Activated T-cell treated with anti-CD3 and anti-CD28 coated beads for 4 hours (primary cell): ENCODE measurements around the gene TRAF1.
A peak's percentile ranks its signal among the peaks of the same experiment; 100 is the strongest.

ENCODE experiments used
- DNase-seq: peaks from one replicate; pipeline ENCODE4 v3.0.0-alpha.2; 2020

The TRAF1 gene

GRCh38 chr9:120885958-120886357, 40.6 kb downstream of the TRAF1 start:
- DNase-seq = no peak

GRCh38 chr9:120885457-120885856, 41.1 kb downstream of the TRAF1 start:
- no peak for DNase-seq

- DNase-seq = no peak
These were observed 43.0 kb downstream of the TRAF1 start for GRCh38 chr9:120883608-120883996.

GRCh38 chr9:120882935-120883607, 43.5 kb downstream of the TRAF1 start:
- no peak for DNase-seq

DNA sequence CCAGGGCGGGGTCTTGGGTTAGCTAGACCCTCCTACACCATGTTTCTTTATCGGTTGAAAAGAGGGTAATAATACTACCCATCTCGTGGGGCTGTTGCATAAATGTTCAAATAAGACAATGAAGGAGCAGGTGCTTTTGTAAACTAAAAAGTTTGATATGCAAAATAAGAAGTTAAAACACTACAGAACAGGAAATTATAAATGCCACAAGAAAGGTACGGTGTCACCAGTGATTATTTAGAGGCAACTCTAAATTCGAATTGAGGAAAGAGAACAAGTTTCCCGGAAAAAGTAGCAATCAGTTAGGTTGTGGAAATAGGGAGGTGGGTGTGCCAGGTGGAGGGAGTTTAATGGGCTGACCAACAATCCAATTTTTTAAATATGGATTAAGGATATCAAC, 47.1 kb downstream of the TRAF1 start:
- no peak for DNase-seq

DNA sequence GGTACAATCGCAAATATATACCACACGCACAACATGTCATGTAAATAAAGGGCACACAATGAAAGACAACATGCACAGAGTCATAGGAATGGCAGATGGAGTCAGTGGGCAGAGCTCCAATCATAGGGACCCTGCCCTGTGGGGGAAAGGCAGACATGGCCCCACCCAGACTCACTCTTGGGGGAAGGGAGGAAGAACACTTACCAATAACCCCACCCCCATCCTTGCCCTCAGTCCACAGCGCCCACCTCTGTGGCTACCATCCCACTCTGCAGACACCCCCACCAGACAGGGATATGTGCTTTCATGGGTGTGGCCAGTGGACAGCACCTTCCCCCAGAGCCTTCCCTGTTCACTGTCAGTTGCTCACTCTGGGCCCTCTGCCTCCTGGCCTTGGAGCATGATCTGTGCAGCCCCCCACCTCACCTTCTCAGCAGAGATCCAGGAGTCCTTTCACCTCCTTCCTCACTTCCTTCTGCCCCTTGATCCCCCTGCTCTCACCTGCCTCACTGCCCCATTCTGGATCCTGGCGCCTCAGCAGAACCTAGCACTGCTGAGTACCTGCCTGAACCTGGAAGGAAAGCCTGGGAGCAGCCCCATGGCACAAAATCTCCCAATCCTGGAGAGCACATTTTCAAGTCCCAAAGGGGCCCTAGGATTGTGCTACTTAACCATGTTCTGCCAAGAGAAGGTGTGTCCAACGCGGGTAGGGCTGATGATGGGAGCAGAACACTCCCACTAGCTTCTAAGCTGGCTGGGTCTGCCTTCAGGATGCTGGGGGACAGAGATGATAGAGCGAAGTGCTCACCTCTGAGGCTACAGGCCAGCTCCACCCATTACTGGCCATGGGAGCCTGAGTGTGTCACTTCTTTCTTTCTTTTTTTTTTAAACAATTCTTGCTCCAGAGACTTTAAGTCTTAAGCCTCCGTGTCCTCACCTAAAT, 48.1 kb downstream of the TRAF1 start:
- DNase-seq = no peak

- DNase-seq = no peak
These were observed 49.1 kb downstream of the TRAF1 start for GRCh38 chr9:120877276-120878034.

- no peak for DNase-seq
These were observed 49.8 kb downstream of the TRAF1 start, which contains the start of gene PHF19 for GRCh38 chr9:120876842-120877240. TSS of gene PHF19 (minus strand) at chr9:120877188. CDS start at chr9:120874741, 2,447 bp downstream.

DNA sequence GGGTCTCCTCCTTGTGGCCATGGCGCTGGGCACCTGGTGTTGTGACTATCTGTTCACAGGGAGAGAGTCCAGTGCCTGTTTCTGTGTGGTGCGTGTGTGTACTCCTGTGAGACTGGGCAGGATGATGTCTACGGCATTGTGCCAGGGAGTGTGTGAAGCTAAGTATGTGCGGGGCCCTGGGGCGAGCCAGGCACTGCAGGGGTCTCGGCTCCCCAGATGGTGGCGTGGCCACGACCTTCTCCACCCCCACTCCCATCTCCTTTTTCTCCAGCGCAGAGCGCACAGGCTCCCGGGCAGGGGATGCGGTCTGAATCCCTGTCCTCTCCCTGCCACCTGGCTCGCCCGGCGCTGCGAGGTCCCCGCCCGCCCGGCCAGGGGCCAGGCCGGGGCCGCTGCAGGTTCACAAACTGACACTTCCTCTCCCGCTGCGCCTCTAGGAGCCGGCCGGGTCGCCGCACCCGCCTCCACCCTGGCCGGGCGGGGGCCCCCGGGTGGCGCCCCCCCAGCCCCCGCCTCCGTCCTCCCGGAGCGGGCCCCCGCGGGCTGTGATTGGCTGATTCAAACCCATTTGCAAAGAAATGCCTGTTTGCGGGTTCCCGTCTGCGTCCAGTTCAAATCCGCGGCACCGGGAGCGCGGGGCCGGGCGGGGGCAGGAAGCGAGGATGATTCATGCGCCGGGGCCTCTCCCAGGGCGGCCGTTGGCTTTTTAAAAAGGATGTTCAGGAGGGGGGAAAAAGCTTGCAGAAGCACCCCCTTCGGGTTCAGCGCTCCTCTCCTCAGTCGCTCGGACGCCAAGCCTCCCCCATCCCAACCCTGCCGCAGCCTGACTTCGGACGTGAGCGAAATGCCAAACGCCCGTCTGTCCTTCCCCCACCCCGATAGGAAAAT, 50.4 kb downstream of the TRAF1 start:
- DNase-seq = peak; percentile 65

GRCh38 chr9:120875643-120875953, 51.0 kb downstream of the TRAF1 start:
- no peak for DNase-seq

DNA sequence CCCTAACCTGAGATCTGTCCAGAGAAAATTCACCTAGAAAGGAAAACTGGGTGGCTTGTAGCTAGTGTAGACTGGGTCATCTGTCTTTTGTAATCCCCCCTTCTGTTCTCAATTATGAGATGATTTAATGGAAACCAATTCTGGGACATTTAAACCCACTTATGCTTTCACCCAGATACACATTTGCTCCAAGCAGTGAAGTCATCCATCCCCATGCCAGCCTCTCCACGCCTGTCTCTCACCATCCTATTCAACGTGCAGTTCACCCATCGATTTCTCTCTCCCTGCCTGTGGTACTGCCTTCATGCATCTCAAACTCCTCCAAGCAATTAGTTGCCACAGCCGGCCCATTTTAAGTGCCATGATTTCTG, 51.4 kb downstream of the TRAF1 start:
- DNase-seq = no peak

DNA sequence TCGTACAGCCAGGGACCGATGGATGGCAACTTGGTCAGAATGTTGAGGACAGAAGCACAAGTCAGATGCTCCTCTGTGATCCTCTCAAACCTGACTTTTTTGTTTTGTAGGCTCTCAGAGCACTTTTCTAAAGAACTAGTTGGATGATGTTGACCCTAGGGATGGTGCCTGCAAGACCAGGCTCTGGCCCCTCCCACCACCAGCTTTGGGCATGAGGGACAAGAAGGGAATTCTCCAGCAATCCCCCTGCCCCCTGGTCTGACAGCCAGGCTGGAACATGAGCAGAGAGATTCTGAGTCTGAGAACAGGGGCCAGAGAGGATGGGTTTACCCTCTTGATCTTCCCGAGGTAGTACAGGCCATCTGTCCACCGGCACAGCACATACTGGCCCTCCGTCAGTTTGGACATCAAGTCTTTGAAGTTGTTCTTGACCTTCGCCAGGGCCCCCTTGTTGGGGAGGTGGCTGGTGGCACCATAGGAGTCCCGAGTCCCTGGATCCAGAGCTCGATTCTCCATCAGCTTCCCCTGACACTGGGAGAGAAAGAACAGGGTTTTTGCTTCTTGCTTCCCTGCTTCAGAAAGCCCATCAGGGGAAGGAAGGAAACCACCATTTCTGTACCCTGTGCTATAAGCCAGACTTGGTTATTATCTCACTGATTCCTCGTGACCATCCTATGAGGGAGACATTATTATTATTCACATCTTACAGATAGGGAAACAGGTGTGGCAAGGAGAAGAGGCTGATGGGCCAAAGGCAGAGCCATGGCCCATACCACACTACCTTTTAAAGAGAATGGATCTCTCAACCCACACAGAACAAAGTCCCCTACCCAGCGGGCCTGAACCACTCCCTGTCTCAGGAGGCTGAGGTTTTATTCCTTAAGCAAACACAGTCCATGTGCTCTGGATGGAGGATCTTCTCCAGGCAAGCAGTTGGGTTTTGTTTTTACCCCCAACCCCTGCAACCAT, 52.1 kb downstream of the TRAF1 start:
- no peak for DNase-seq

GRCh38 chr9:120873512-120873911, 53.1 kb downstream of the TRAF1 start:
- DNase-seq = no peak

DNA sequence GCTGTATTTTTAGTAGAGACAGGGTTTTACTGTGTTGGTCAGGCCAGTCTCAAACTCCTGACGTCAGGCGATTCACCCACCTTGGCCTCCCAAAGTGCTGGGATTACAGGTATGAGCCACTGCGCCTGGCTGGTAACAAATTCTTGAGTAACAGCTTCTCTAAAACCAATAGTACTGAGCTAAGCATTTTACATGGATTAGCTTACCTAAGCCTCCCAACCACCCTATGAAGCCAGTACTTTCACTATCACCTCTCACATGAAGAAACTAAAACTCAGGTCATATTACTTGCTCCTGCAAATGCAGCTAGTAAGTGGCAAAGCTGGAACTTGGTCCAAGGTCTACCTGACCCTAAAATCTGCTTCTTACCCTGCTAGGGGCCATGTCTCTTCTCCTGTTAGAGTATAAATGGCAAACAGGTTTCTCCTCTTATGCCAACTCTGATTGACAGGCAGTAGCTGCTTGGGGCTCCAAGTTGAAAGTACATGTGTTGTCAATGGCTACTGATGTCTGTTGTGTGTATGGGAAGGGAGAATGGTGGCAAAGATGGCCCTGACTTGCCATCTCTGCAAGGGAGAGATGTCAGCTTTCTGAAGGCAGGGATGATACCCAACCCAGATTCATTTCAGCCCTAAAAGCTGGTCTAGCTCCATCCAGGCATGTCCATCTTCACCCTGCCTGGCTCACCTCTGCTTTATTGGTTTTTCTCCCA, 53.6 kb downstream of the TRAF1 start:
- DNase-seq = no peak

- DNase-seq = no peak
These were observed 56.4 kb downstream of the TRAF1 start for GRCh38 chr9:120870206-120870605.

GRCh38 chr9:120869726-120870125, 56.9 kb downstream of the TRAF1 start:
- no peak for DNase-seq

- no peak for DNase-seq
These were observed 57.3 kb downstream of the TRAF1 start for GRCh38 chr9:120869360-120869687.

- DNase-seq = peak; percentile 97
These were observed 57.8 kb downstream of the TRAF1 start for GRCh38 chr9:120868676-120869359.

- DNase-seq = no peak
These were observed 58.3 kb downstream of the TRAF1 start for GRCh38 chr9:120868339-120868675.

DNA sequence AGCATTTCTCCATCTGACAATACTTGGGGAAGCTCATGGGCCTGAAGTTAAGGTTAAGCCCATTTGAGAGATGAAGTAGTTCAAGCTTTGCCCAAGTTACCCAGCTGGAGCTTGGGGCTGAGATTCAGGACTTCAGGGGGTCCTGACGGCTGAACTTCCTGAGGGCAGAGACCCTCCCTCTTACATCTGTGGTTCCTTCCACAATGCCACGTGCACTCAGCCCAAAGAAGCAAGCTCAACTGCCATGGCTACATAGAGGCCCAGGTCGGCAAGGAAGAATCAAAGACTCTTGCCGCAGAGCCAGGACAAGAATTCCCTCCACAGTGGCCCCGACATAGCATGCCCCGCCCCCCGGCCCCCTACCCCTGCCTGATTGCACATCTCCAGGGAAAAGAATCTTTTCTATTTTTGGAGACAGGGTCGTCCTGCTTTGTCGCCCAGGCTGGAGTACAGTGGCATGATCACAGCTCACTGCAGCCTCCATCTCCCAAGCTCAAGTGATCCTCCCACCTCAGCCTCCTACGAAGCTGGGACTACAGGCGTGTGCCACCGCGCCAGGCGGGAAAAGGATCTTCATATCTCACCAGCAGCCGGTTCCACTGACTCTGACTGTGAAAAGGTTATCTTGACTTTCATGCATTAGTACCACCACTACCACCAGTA, 58.8 kb downstream of the TRAF1 start:
- DNase-seq = no peak
